Hair follicle dermal papilla cell (primary cell): ENCODE data around the gene RMI1. TPM values are rescaled to one million over a fixed set of nuclear protein-coding genes. Genes with fewer than 3 reads are reported as not detected.

Experiments used
- small RNA-seq: library from RNA; depleted of rRNA; stranded (forward); fragments of <200 nt; gene quantifications from one replicate; pipeline ENCODE3, GENCODE V24; 2012
- total RNA-seq: library from RNA; depleted of rRNA; stranded (reverse); fragments of >200 nt; gene quantifications from 2 replicates; pipeline ENCODE4 v1.2.3, GENCODE V29; 2012

The RMI1 gene
- total RNA-seq: 6.7 and 7.8 TPM in 2 replicates

GRCh38 chr9:83980395-83981125, at the start of gene RMI1:
TSS of gene RMI1 (plus strand) at chr9:83980805. CDS start at chr9:84000987, 20,182 bp downstream.

DNA sequence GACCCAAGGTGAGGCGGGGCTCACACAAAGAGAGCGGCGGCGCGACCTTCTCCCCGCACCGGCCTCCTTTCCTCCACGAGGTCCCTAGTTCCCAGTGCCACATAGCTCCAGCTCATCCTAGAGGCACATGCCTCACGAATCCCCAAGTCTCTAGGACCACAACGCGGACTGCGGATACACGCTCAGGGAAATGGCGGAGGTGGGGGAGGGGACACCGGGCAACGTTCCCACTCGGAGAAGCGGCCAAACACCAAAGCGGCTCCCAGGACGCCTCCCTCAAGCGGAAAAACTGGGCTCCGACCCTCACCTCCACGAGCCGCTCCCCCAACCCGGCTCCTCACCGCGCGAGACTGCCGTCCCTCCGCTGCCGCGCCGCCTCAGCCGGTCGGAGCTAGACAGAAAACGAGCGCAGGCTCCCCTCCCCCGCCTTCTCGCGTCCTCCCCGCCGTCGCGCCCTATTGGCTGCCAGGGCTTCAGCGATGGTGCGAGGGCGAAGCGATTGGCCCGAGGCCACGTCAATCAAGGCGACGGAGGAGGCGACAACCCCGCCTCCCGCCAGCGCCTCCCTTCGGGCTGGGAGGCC, 702 bp upstream of the RMI1 start, which contains the start of gene HNRNPK:
TSS of gene HNRNPK (minus strand) at position 404 of the 583 bp plus-strand sequence. CDS start 1,963 bp downstream, outside the sequence.

Small RNA genes within 50 kb of the gene (small RNA-seq; reads per million reads assigned to genes)
- gene RF00019: not detected

Other genes starting within 250 kb of the RMI1 start
- gene GKAP1, start 163.0 kb upstream of the RMI1 start, total RNA-seq: 0.49 and 0.65 TPM in 2 replicates
- gene KIF27, start 59.4 kb upstream of the RMI1 start, total RNA-seq: 3.9 TPM in 2 replicates
- gene HNRNPK, start 590 bp upstream of the RMI1 start, total RNA-seq: 420 and 450 TPM in 2 replicates